ENCODE results near the gene OSBPL3. TPM values are rescaled to one million over a fixed set of nuclear protein-coding genes. Genes with fewer than 3 reads are reported as not detected.

The OSBPL3 gene
- polyA plus RNA-seq, 1 of the 3 experiments (the other 2 are of a cell fraction), result 23.2 TPM

DNA sequence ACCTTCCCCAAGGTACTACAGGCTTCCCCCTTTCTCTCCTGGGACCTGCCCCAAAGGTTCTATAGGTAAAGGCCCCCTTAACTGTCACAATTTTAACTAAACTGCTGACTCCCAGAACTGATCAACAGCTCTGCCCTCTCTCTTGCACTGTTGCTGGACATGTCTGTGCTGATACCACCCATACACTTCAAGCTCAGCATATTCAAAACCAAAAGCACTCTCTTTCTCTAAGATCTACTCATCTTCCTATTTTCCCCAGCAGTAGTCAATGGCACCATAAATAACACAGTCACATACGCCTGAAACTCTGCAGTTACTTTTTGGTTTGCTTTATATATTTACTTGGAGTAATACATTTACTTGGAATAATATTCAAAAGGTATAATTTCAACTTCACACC lies 12.3 kb downstream of the OSBPL3 start:
- H3K4me3 ChIP-seq (ENCODE audit: low read depth in 2 of 2, low read length in 1 of 2), result no peak overlapping the region
- peaks cover 99% of the 10 kb centered on the region for H3K79me2 ChIP-seq (ENCODE audit: insufficient read depth)
- H2AFZ ChIP-seq (ENCODE audit: low read depth), result no peak overlapping the region
- no peaks in the 10 kb centered on the region for H4K20me1 ChIP-seq (ENCODE audit: insufficient read depth)
- peaks cover 26 to 30% of the 10 kb centered on the region in 2 experiments for H3K4me1 ChIP-seq (ENCODE audit: control insufficient read depth in 1 of 2, insufficient read depth in 2 of 2, low read depth in 1 of 2, low read length in 1 of 2)
- no peak for DNase-seq
- no peak overlapping the region for H3K27ac ChIP-seq (ENCODE audit: low read depth in 2 of 2, low read length in 1 of 2)
- H3K9me2 ChIP-seq, result no peaks in the 10 kb centered on the region
- H3K27me3 ChIP-seq (ENCODE audit: insufficient read depth), result no peaks in the 10 kb centered on the region
- TF ChIP-seq RCOR1 (IDR thresholded peaks at IDR 0.05; ENCODE audit: low read length) (no peak), SIN3A (IDR thresholded peaks at IDR 0.05; ENCODE audit: borderline replicate concordance, low read depth, low read length) (no peak), SMC3 (IDR thresholded peaks at IDR 0.05; ENCODE audit: low read depth, low read length) (no peak), MXI1 (IDR thresholded peaks at IDR 0.05; ENCODE audit: low read depth, low read length) (no peak), IRF3 (IDR thresholded peaks at IDR 0.05; ENCODE audit: low read depth, low read length) (no peak), RAD21 (IDR thresholded peaks at IDR 0.05; ENCODE audit: low read length) (no peak), YY1 (IDR thresholded peaks at IDR 0.05; ENCODE audit: low read depth) (no peak), RXRA (IDR thresholded peaks at IDR 0.05; ENCODE audit: borderline replicate concordance, low read depth) (no peak), USF2 (IDR thresholded peaks at IDR 0.05; ENCODE audit: borderline replicate concordance, low read depth, low read length) (no peak), GABPA (IDR thresholded peaks at IDR 0.05; ENCODE audit: low read depth) (no peak), JUND (IDR thresholded peaks at IDR 0.05) (no peak), FOXJ3 (CRISPR knock-in tag; IDR thresholded peaks at IDR 0.05) (no peak), TCF12 (IDR thresholded peaks at IDR 0.05) (no peak), EP300 (IDR thresholded peaks at IDR 0.05; ENCODE audit: borderline replicate concordance in 1 of 2, low read depth in 1 of 2, low read length in 1 of 2) (no peak), ELF1 (IDR thresholded peaks at IDR 0.05) (no peak), NRF1 (IDR thresholded peaks at IDR 0.05; ENCODE audit: low read depth, low read length) (no peak)
- TF ChIP-seq, protein P1, sequence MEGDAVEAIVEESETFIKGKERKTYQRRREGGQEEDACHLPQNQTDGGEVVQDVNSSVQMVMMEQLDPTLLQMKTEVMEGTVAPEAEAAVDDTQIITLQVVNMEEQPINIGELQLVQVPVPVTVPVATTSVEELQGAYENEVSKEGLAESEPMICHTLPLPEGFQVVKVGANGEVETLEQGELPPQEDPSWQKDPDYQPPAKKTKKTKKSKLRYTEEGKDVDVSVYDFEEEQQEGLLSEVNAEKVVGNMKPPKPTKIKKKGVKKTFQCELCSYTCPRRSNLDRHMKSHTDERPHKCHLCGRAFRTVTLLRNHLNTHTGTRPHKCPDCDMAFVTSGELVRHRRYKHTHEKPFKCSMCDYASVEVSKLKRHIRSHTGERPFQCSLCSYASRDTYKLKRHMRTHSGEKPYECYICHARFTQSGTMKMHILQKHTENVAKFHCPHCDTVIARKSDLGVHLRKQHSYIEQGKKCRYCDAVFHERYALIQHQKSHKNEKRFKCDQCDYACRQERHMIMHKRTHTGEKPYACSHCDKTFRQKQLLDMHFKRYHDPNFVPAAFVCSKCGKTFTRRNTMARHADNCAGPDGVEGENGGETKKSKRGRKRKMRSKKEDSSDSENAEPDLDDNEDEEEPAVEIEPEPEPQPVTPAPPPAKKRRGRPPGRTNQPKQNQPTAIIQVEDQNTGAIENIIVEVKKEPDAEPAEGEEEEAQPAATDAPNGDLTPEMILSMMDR (IDR thresholded peaks at IDR 0.05), result no peak
- TF ChIP-seq, protein P2, sequence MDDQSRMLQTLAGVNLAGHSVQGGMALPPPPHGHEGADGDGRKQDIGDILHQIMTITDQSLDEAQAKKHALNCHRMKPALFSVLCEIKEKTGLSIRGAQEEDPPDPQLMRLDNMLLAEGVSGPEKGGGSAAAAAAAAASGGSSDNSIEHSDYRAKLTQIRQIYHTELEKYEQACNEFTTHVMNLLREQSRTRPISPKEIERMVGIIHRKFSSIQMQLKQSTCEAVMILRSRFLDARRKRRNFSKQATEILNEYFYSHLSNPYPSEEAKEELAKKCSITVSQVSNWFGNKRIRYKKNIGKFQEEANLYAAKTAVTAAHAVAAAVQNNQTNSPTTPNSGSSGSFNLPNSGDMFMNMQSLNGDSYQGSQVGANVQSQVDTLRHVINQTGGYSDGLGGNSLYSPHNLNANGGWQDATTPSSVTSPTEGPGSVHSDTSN (IDR thresholded peaks at IDR 0.05), result no peak
- H3K36me3 ChIP-seq (replicated peaks in 1 of 2; ENCODE audit: control insufficient read depth in 1 of 2, insufficient read depth in 2 of 2, low read length in 1 of 2), result no peaks in the 10 kb centered on the region
- POLR2A ChIA-PET, result no interaction called here
- H3K4me2 ChIP-seq, result no peak overlapping the region
- peaks cover 18% of the 10 kb centered on the region for H3F3A ChIP-seq (replicated peaks; ENCODE audit: insufficient read depth)
- 88% methylated on average over 1 of the region's 1 CpG for WGBS (ENCODE audit: low lambda C conversion rate)
- no peak overlapping the region for H3K9ac ChIP-seq
- CTCF ChIA-PET, result interaction anchor here (3.0 kb wide), 1 partner anchor 13 kb away, joined by 13 read pairs; the partner anchor contains the start of gene OSBPL3
- H3K9me3 ChIP-seq, result no peaks in the 10 kb centered on the region

Measured in SK-N-SH (cell line).